Muscle of arm (tissue), 14 donors: ENCODE results near the gene POGLUT3. TPM values are rescaled to one million over a fixed set of nuclear protein-coding genes. Genes with fewer than 3 reads are reported as not detected.

Experiments
- DNase-seq: peaks from one replicate; pipeline ENCODE4 v3.0.0-alpha.2; 2013
- long read RNA-seq, 11 donors: transcript quantifications; one replicate each; lab custom pipeline, GENCODE V29; 2026
- polyA plus RNA-seq, 12 donors: library from polyadenylated mRNA; unstranded; fragments of 120-200 nt; gene quantifications; one replicate each; pipeline ENCODE4 v1.2.1, GENCODE V29; 2013; ENCODE audit not compliant: insufficient read length in 12 of 12

POGLUT3 gene, protein sequence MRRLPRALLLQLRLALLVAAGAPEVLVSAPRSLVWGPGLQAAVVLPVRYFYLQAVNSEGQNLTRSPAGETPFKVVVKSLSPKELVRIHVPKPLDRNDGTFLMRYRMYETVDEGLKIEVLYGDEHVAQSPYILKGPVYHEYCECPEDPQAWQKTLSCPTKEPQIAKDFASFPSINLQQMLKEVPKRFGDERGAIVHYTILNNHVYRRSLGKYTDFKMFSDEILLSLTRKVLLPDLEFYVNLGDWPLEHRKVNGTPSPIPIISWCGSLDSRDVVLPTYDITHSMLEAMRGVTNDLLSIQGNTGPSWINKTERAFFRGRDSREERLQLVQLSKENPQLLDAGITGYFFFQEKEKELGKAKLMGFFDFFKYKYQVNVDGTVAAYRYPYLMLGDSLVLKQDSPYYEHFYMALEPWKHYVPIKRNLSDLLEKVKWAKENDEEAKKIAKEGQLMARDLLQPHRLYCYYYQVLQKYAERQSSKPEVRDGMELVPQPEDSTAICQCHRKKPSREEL
- polyA plus RNA-seq, result 100 to 1,000 TPM in 1 of 12 donors, 10 to 100 TPM in 10, not detected in 1; 49.4 to 108 (median 56.5) TPM
- long read RNA-seq, donor 1, full-length matches to known transcripts, result 8 of 24 reads
- long read RNA-seq, donor 1, partial matches to known transcripts, result 16 of 24 reads
- long read RNA-seq, donor 1, other reads (novel, unspliced or antisense), result 0 of 24 reads
- long read RNA-seq, donor 2, full-length matches to known transcripts, result 23 of 39 reads
- long read RNA-seq, donor 2, partial matches to known transcripts, result 16 of 39 reads
- long read RNA-seq, donor 2, other reads (novel, unspliced or antisense), result 0 of 39 reads
- long read RNA-seq, donor 3, full-length matches to known transcripts, result 8 of 14 reads
- long read RNA-seq, donor 3, partial matches to known transcripts, result 6 of 14 reads
- long read RNA-seq, donor 3, other reads (novel, unspliced or antisense), result 0 of 14 reads
- long read RNA-seq, donor 4, full-length matches to known transcripts, result 5 of 5 reads
- long read RNA-seq, donor 4, partial matches to known transcripts, result 0 of 5 reads
- long read RNA-seq, donor 4, other reads (novel, unspliced or antisense), result 0 of 5 reads
- long read RNA-seq, donor 5, result 0 reads
- long read RNA-seq, donor 6, full-length matches to known transcripts, result 12 of 19 reads
- long read RNA-seq, donor 6, partial matches to known transcripts, result 7 of 19 reads
- long read RNA-seq, donor 6, other reads (novel, unspliced or antisense), result 0 of 19 reads
- long read RNA-seq, donor 7, full-length matches to known transcripts, result 12 of 12 reads
- long read RNA-seq, donor 7, partial matches to known transcripts, result 0 of 12 reads
- long read RNA-seq, donor 7, other reads (novel, unspliced or antisense), result 0 of 12 reads
- long read RNA-seq, donor 8, full-length matches to known transcripts, result 16 of 36 reads
- long read RNA-seq, donor 8, partial matches to known transcripts, result 20 of 36 reads
- long read RNA-seq, donor 8, other reads (novel, unspliced or antisense), result 0 of 36 reads
- long read RNA-seq, donor 9, full-length matches to known transcripts, result 15 of 38 reads
- long read RNA-seq, donor 9, partial matches to known transcripts, result 23 of 38 reads
- long read RNA-seq, donor 9, other reads (novel, unspliced or antisense), result 0 of 38 reads
- long read RNA-seq, donor 10, full-length matches to known transcripts, result 9 of 25 reads
- long read RNA-seq, donor 10, partial matches to known transcripts, result 16 of 25 reads
- long read RNA-seq, donor 10, other reads (novel, unspliced or antisense), result 0 of 25 reads
- long read RNA-seq, donor 11, full-length matches to known transcripts, result 16 of 26 reads
- long read RNA-seq, donor 11, partial matches to known transcripts, result 10 of 26 reads
- long read RNA-seq, donor 11, other reads (novel, unspliced or antisense), result 0 of 26 reads

DNA sequence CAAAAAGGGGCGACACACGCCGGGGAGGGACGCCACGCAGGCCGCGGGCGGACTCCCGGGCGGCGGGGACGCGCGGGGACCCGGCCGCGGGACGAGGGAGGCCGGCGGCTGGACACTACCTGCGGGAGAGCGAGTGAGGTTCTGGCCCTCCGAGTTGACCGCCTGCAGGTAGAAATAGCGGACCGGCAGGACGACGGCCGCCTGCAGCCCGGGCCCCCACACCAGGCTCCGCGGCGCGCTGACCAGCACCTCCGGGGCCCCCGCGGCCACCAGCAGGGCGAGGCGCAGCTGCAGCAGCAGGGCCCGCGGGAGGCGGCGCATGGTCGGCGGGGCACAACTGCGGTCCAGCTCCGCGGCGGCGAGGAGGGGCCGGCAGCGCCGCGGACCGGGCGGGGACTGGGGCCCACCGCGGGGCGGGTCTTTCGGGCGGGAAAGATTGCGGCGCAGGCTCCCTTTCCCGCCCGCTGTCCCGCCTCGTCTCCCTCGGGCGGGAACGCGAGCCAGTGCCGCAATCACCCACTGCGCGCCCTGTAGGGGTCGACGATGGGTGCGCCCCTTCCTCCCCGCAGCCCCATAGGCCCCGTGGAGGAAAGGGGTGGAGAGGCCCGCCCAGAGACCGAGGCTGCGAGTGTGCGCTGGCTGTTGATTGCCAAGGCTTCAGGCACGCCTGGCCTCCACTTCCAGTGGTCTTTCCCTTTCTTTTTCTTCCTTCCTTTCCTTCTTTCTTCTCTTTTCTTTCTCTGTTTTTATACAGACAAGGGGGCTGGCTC, at the start of gene POGLUT3:
Gene POGLUT3, minus strand, starts transcription at position 339 of the 770 bp plus-strand sequence. Its CDS starts 18 bp downstream, at position 321.
- peak; percentile 70 for DNase-seq

DNA sequence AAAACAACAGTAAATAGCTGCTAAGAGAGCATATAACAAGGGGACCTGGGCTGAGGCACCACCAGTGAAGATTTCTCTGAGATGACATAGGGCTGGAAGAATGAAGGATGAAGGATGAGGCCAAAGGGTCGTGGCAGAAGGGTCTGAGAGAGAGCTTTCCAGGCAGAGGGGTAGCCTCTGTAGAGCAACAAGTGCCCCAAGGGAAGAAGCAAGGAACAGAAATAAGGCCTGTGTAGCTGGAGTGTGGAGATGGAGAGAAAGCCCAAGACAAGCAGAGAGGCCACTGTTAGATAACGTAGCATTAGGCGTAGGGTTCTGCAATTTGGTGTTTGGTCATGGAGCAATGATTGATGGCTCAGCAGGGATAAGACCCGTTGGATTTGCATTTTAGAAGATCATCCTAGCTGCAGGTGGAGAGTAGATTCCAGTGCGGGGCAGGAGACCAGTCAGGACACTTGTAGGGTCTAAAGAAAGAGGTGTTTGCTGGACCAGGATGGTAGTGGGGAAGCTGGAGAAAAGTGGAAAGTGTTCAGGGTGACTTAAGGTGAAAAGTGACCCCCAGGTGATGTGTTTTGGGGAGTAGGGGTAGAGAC, 47.8 kb upstream of the POGLUT3 start:
- DNase-seq, result no peak

DNA sequence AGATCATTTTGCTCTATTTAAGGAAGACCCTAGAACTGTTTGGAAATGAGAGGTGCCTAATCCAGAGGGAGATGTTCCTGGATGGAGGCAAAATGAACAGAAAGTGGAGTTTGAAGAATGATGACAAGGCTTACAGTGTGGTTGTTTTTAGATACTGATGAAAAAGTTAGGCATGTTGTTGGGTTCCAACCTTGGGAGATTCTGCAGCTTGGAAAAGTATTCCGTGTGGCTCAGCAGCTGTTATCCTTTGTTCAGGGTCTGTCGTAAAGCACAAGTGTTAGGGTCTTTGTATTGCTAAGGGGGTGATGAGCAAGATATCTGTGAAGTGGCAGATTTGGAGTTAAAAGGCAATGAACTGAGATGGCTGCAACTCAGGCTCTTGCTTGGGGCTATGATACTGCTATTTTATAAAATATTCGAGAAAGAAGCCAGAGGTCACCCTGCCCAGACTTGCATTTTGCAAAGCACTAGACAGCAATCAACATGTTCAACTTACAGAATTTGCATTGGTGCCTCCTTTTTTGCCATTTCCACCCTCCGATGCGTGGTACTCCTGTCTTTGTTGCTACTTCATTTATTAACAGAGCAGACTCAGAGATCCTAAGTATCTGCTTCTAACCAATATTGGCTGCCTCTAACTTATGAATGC, 45.3 kb upstream of the POGLUT3 start:
- DNase-seq, result no peak

DNA sequence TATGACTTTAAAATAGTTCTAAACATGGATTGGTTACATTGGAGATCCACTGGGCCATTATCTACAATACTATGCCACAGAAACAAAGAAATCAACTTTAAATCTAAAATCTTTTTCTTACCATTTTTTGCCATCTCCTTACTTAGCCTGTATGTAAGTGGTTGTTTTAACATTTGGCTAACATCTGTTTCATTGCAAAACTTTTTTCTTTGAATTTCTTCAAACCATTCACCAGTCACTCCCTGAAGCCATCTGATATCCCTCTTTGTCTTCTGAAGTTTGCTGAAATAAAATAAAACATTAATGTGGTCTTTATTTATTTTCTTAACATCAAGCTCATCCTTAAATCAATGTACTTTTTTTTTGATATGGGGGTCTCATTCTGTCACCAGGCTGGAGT, 43.3 kb upstream of the POGLUT3 start:
- no peak for DNase-seq

DNA sequence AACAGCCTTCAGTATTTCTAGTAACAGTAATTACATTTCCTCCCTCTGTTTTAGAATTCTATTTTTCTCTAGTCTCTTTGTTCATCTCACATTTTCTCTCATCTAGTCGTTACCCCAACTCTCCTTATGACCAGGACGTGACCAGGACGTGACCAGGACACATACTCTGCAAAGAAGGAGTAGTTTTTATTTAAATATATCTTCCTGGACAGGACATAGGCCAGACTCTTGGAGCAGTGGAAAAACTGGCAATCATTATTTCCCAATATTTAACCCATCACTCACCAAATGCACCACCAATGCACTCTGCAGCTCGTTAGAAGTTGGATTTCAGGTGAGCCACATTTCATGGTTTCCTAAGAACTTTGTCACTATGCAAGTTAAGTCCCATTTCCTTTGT, 40.3 kb upstream of the POGLUT3 start:
- no peak for DNase-seq

DNA sequence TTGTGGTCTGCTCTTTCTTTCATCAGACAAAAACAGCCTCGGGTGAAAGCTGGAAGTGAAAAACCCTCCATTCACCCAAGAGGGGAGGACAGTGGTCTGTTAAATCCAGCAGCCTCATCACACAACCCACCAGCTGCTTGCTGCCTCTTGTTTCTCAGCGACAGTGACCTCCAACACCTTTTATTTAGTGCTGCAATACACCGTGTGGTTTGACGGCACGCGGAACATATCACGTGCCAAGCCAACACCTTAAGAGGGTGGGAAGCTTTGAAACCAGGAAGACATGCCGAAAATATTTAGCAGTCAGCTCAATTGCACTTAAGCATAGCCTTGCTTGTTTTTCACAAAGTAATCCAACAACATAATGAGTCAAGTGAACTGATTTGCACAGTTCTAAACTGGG, 39.8 kb upstream of the POGLUT3 start:
- no peak for DNase-seq

DNA sequence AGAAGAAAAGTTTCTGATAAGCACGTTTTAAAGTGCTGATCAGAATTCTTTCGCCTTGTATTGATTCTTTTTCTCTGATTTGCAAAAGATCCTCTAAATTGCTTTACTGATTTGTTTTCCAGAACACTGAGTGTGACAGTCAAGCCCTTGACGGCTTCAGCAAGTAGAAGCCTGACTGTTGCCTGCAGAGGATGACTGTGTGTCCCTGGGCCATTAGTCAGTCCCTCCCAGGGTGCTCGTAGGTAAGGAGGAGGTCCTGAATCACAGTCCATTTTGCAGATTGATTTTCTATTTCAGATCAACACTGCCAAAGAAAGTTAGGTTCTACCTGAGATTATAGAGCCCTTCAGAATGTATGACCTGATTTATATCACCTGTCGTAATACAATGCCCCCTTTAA, 38.6 kb upstream of the POGLUT3 start:
- DNase-seq, result no peak

DNA sequence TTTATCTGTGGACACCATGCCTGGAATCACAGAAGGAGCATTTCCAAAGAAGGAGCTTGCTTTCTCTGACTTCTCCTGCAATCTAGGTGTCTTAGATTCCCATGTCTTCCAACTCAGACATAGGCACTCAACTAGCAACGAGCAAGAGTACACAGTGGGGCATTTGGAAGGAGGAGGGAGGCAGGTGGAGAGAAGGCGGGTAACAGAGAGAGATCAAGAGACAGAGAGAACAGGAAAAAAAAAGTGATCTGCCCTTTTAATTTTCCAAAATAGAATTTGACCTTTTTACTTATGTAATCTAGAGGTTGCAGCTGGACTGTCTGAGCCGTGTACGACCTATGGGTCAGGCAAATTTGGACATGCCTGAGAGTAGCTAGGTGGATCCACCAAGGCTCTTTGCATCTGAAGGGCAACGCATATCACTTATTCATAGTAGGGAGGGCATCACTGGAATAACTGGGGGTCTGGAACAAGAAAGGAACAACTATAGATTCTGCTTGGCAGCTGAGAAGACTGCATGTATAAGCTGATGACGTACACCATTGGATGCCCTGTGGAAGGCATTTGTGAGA, 37.3 kb upstream of the POGLUT3 start:
- no peak for DNase-seq

DNA sequence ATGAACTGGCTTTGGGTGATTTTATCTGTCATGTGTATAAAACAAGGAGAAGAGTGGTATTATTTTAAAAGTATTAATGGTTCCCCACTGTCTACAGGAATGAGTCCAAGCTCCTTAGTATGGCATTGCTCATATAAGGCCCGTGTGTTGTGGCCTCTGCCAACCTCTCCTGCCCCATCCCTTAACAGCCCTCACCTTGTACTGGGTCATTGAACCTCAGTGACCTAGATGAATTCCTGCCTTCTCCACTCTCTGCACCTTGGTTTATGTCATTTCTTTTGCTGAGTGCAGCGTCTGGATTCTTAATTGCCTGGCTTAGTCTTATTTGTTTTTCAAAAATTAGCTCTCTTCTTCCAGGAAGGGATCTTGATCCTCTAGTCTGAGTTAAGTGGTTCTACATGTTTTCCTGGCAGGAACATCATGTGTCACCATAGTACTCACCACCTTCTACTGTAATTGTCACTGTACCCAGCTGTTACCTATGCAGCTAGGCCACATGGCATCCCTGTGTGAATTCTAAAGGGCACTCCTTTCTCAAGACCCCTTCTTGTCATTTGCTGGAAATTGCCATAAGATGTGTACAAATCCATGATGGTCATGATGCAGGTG, 36.2 kb upstream of the POGLUT3 start:
- no peak for DNase-seq

DNA sequence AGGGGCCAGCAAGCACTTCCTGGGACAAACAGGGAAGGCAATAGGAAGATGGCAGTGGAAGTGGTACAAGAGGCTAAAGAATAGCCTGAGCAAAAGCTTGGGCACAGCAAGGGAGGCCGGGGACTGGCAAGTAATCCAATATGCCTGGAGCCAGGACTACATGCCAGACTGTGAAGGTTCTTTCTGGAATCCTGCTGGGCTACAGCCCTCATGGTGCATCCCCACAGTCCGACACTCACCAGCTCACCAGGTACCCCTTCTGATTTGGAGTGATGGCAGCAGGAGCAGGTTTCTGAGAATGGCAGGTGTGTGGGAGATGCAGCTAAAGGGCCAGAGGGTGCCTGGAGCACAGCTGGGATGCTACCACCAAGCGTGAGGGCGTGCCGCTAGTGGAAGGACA, 32.2 kb upstream of the POGLUT3 start:
- DNase-seq, result no peak

DNA sequence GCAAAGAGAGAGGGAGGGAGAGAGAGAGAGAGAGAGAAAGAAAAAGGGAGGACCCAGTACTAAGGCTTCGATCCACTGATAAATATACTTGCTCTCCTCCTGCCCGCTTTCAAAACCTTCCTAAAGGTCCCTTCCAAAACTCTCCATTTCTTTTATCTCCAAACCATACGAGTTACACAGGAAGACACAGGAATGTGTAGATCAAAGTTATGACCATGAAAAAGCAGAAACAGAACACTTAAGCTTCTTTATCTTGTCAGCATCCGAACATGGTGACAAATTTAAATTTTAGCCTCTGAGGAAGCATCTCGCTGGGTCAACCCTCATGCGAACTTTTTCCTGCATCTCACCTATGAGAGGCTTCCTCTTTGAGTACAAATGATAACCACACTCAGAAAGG, 29.2 kb upstream of the POGLUT3 start:
- DNase-seq, result no peak

DNA sequence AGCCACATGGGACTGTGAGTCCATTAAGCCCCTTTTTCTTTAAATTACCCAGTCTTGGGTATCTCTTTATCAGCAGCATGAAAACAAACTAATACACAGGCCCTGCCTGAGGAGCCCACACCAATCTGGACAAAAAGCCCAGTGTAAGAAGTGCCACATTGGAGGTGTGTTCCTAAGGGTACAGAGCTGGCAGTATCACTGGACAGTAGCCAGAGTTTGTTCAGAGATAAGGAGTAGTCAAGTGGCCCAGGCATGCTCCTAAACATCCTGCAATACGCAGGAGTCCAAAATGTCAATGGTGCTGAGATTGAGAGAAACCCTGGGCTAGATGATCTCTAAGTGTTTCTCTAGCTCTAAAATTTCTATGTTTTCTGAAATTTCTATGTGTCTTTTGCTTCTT, 27.0 kb upstream of the POGLUT3 start:
- DNase-seq, result no peak

DNA sequence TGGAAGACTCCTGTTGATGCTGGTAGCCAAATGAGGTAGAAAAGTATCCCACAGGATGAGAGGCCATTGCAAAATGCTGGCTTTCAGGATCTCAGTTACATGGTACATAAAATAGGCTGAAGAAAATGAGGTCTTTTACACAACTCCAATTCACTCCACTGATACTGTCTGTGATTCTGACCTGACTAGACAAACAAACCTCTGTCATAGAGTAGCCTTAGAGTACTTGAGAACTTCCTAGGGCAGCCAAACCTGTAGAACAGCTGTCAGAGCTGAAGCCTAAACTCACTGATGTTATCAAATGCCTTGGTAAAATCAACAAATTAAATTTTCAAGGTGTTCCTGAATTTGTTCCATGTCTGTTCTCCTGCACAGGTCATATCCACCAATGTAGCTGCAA, 26.2 kb upstream of the POGLUT3 start:
- no peak for DNase-seq

DNA sequence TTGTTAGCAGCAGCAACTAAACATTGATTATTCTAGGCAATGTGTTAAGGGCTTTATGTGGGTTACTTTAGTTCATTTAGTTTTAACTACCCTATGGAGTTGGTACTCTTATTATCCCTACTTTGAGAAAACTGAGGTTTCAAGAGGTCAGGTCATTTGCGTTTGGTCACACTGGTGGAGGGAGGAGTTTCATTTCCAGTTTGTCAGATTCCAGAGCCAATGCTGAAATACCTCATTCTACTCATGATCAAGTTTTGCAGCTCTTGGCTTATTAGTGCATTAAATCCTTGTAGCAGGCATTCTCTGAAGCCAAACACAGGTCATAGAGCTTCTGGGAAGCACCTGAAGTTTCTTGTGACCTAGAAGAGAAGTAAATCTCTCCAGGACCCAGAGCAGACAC, 24.1 kb upstream of the POGLUT3 start:
- DNase-seq, result no peak

DNA sequence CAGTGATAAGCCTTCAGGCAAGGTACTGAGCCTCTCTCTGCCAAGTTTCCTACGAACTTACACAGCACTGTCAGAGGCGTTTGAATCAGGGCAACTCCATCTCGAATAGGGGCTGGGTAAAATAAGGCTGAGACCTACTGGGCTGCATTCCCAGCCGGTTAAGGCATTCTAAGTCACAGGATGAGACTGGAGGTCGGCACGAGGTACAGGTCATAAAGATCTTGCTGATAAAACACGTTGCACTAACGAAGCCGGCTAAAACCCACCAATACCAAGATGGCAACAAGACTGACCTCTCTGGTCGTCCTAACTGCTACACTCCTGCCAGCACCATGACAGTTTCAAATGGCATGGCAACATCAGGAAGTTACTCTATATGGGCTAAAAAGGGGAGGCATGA, 20.4 kb upstream of the POGLUT3 start:
- DNase-seq, result no peak

DNA sequence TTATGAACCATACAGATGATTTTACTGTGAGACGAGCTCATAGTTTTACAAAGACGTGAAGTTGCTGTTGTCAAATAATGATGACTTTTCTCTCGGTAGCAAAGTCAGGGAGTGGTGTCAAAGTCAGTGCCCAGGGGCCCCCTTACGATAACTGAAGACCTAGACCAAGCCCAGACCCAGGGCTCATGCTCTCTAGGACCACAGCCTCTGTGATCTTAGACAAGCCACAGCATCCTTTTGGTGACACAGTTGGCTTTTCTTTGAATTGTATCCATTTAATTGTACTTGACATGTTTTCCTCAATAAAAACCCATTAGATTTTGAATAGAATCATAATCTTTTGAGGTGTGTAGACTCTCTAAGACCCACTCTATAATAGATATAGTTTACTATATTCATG, 17.9 kb upstream of the POGLUT3 start:
- DNase-seq, result no peak

DNA sequence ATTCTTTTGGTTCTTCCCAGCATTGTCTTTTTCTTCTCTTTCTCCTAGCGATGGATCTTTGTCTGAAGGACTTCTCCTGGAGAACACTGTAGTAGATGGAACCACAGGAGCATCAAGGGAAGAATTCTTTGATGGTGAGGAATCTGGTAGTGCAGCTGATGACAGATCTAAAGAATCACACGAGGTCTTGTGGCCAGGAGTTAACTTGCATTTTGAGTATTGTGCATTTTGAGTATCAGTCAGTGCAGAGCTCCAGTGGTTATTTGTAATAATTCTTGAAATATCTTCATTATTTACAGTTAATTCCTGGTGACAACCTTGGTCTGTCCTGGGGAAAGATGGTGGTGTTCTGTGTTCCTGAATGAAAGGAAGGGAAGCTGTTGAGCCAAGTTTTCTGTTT, 14.5 kb upstream of the POGLUT3 start:
- no peak for DNase-seq

DNA sequence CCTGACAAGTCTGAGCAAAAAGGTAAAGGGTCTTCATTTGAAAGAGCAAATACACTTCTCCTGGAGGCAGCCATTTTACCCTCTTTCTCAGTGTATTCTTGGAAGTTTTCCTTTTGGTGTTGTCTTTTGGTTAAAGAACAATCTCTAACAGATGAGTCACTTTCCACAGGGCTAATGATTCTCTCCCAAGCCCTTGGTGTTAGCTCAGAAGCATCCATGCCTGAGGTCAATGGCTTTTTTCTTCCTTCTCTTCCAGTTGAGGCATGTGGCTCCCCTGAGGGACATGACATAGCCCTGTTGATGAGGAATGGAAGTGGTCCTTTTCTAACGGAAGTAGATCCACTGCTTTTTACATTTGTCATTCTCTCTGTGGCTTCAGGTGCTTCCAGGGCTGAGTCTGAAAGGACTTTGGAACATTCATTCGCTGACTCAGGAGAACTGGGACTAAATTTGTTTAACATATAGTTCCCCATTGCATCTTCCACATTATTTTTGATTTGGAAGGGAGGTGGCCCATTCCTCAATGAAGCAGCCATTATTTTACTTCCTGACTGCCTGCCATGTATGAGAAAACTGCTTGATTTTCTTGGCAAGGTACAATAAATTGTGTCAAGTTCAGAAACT, 13.8 kb upstream of the POGLUT3 start:
- DNase-seq, result no peak
